ENCODE data around the gene WDFY3.
A peak's percentile ranks its signal among the peaks of the same experiment; 100 is the strongest.
"Not testable (repeated sequence)": the region's sequence is repeated elsewhere in the genome, so short reads cannot be mapped to it uniquely, and the experiment has no call there.

WDFY3 gene

DNA sequence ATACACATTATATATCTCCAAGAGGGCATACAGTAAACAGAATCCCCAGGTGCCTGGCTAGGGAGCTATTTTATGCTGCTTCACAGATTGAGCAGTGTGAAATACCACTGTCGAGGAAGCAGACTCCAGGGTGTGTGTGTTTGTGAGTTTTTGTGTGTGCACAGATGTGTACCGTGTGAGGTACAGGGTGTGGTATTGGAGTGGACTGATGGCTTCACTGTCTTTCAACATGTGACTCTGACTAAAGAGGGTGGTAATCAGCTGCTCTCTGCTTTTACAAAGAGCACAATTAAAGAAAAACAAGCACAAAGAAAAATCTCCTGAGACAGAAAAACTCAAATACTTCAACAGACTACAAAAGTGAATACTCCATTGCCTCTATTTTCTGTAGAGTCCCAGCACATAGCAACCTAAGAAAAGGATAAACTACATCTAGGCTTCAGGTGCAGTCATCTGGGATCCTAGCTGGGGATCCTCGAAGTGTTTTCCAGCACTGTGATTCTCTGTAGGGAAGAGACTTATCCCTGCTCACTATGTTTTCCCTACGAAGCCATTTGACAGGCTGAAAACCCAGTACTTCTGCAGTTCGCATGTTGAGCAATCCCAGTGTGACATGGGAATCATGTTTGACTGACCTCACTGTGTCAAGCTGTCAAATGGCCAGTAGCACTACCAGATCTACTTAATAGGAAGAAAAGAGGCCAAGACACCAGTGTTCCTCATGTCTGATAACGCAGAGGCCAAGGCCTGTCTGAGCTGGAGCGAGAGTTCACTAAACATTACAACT, 283.2 kb downstream of the WDFY3 start:
- no peak for DNase-seq (ENCODE audit: extremely low read depth, low read depth)
- no peak overlapping the region for H3K4me3 ChIP-seq (replicated peaks; ENCODE audit: low read depth, low read length)
- TF ChIP-seq, protein P1, sequence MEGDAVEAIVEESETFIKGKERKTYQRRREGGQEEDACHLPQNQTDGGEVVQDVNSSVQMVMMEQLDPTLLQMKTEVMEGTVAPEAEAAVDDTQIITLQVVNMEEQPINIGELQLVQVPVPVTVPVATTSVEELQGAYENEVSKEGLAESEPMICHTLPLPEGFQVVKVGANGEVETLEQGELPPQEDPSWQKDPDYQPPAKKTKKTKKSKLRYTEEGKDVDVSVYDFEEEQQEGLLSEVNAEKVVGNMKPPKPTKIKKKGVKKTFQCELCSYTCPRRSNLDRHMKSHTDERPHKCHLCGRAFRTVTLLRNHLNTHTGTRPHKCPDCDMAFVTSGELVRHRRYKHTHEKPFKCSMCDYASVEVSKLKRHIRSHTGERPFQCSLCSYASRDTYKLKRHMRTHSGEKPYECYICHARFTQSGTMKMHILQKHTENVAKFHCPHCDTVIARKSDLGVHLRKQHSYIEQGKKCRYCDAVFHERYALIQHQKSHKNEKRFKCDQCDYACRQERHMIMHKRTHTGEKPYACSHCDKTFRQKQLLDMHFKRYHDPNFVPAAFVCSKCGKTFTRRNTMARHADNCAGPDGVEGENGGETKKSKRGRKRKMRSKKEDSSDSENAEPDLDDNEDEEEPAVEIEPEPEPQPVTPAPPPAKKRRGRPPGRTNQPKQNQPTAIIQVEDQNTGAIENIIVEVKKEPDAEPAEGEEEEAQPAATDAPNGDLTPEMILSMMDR (IDR thresholded peaks at IDR 0.05; ENCODE audit: low read depth, low read length, missing control alignments), result no peak

DNA sequence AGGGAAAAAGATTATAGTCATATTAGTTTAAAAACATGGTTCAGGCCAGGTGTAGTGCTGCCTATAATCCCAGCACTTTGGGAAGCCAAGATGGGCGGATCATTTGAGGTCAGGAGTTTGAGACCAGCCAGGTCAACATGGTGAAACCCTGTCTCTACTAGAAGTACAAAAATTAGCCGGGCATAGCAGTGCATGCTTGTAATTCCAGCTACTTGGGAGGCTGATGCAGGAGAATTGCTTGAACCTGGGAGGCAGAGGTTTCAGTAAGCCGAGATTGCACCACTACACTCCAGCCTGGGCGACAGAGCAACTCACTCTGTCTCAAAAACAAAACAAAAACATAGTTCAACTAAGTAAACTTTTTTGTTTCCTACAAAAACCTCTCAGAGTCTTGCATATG, 283.8 kb downstream of the WDFY3 start:
- not testable (repeated sequence) for DNase-seq (ENCODE audit: extremely low read depth, low read depth); H3K4me3 ChIP-seq (replicated peaks; ENCODE audit: low read depth, low read length)

DNA sequence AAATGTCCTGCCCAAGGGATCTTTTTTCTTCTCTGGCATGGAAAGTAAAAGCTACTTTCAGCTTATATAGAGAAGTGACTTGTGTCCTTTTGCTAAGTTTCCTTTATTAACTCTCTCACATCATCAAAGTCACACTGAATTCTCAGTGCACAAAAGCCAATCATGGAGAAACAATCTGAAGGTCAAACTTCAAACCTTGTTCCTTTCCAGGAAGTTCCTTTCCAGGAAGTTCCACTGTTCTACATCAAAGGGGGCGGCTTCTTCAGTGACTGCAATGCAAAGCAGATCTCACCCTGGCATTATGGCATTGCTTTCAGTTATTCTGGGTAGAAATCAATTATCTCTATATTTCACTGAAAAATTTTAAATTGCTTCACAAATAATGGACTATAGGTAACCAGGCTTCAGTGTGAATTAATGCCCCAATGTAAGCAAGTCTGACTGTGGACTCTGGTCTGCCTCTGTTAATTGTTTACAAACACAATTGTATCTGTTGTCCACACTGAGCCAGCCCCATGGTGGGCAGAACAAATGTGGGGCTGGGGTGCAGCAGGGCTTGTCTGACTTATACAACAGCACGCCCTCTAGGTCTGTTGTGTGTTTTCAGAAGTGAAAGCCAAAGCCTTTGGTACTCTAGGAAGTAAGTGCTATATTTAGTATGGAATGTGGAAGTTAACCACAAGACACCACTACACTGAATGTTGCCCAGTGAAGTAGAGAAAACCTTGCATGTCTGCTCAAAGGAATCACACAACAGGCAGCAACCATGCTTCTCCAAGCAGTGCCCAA, 284.8 kb downstream of the WDFY3 start:
- TF ChIP-seq, protein P1 (IDR thresholded peaks at IDR 0.05; ENCODE audit: low read depth, low read length, missing control alignments), result no peak
- H3K4me3 ChIP-seq (replicated peaks; ENCODE audit: low read depth, low read length), result no peak overlapping the region
- DNase-seq (ENCODE audit: extremely low read depth, low read depth), result peak; percentile 53

GRCh38 chr4:84680956-84681355, 285.5 kb downstream of the WDFY3 start:
- DNase-seq (ENCODE audit: extremely low read depth, low read depth), result no peak
- H3K4me3 ChIP-seq (replicated peaks; ENCODE audit: low read depth, low read length), result no peak overlapping the region
- TF ChIP-seq, protein P1 (IDR thresholded peaks at IDR 0.05; ENCODE audit: low read depth, low read length, missing control alignments), result no peak

GRCh38 chr4:84678976-84679744, 287.3 kb downstream of the WDFY3 start:
- H3K4me3 ChIP-seq (replicated peaks; ENCODE audit: low read depth, low read length), result no peak overlapping the region
- TF ChIP-seq, protein P1 (IDR thresholded peaks at IDR 0.05; ENCODE audit: low read depth, low read length, missing control alignments), result no peak
- DNase-seq (ENCODE audit: extremely low read depth, low read depth), result no peak

DNA sequence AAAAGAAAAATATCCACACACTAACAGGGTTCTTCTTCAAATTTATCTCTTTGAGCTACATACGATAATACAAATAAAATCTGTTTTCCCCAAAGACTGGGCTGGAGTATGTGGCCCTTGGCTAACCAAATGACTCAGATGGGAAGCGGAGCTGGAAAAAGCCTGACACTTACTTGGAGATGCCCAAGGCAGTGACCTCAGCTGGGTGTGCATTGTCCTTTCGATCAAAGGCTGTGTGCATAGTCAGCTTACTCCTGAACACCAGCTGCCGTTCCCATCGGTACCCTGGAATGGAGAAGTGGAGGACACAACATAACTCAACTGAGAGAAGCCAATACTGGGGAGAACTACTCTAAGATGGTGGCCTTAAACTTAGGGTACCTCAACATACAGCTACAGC, 288.5 kb downstream of the WDFY3 start:
- no peak overlapping the region for H3K4me3 ChIP-seq (replicated peaks; ENCODE audit: low read depth, low read length)
- no peak for DNase-seq (ENCODE audit: extremely low read depth, low read depth)
- TF ChIP-seq, protein P1 (IDR thresholded peaks at IDR 0.05; ENCODE audit: low read depth, low read length, missing control alignments), result no peak

DNA sequence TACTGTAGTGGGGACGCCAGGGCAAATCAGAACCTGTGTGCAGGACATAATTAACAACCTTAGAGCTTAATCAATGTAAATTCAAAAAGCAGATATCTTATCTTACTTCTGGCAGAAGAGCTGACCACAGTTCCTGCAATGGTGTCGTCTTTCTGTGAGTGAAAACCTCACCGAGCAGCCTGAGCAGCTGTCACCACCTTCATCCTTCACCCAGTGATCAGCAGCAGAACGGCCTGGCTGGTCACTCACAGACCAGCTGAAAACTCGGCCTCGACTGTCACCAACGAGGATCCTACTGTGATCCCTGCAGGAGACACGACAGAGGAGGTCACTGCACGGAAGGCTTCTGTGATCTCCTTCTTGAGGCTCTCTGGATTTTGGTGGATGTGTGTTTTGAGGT, 289.4 kb downstream of the WDFY3 start:
- no peak for DNase-seq (ENCODE audit: extremely low read depth, low read depth)
- H3K4me3 ChIP-seq (replicated peaks; ENCODE audit: low read depth, low read length), result no peak overlapping the region
- TF ChIP-seq, protein P1 (IDR thresholded peaks at IDR 0.05; ENCODE audit: low read depth, low read length, missing control alignments), result no peak

Measured in HFF-Myc (cell line).